Hepatocyte (in vitro differentiated cells): ENCODE data around the gene ZFYVE26. TPM values are rescaled to one million over a fixed set of nuclear protein-coding genes. Genes with fewer than 3 reads are reported as not detected.

Source experiments
- DNase-seq: peaks from one replicate; pipeline ENCODE4 v3.0.0-alpha.2; 2016; ENCODE audit warnings: low spot score
- H2AFZ ChIP-seq: fragments of 200-600 bp; sonication (generic); 2 replicates; pipeline ENCODE4 v1.6.0; 2016; ENCODE audit warnings: antibody characterized with exemption, mild to moderate bottlenecking
- H3K27ac ChIP-seq: fragments of 200-600 bp; sonication (generic); 2 replicates; pipeline ENCODE4 v1.5.1; 2016; ENCODE audit warnings: mild to moderate bottlenecking
- H3K27me3 ChIP-seq: fragments of 200-600 bp; sonication (generic); 2 replicates; pipeline ENCODE4 v1.6.1; 2016
- H3K36me3 ChIP-seq: fragments of 200-600 bp; sonication (generic); replicated peaks from 2 replicates; pipeline ENCODE4 v1.5.1; 2016; ENCODE audit warnings: low read depth; ENCODE audit not compliant: insufficient read depth
- H3K4me1 ChIP-seq: fragments of 200-600 bp; sonication (generic); 2 replicates; pipeline ENCODE4 v1.5.1; 2016; ENCODE audit warnings: mild to moderate bottlenecking, moderate library complexity; ENCODE audit not compliant: insufficient read depth
- H3K4me2 ChIP-seq: fragments of 200-600 bp; sonication (generic); 2 replicates; pipeline ENCODE4 v1.6.0; 2016
- H3K4me3 ChIP-seq: fragments of 200-600 bp; sonication (generic); 2 replicates; pipeline ENCODE4 v1.5.1; 2016; ENCODE audit warnings: mild to moderate bottlenecking
- H3K79me2 ChIP-seq: fragments of 200-600 bp; sonication (generic); 2 replicates; pipeline ENCODE4 v1.6.0; 2017; ENCODE audit warnings: mild to moderate bottlenecking
- H3K9me2 ChIP-seq: fragments of 200-600 bp; sonication (generic); replicated peaks from 2 replicates; pipeline ENCODE4 v1.6.0; 2017; ENCODE audit warnings: mild to moderate bottlenecking; ENCODE audit not compliant: insufficient read depth
- H3K9me3 ChIP-seq: fragments of 200-600 bp; sonication (generic); 2 replicates; pipeline ENCODE4 v1.5.1; 2016; ENCODE audit warnings: low read depth, mild to moderate bottlenecking
- H4K20me1 ChIP-seq: fragments of 200-600 bp; sonication (generic); 2 replicates; pipeline ENCODE4 v1.6.0; 2016; ENCODE audit warnings: mild to moderate bottlenecking; ENCODE audit not compliant: insufficient read depth, poor library complexity, severe bottlenecking
- CTCF ChIP-seq: fragments of 200-600 bp; sonication (generic); IDR thresholded peaks from 2 replicates; pipeline ENCODE4 v1.5.1; 2016; ENCODE audit warnings: antibody characterized with exemption, mild to moderate bottlenecking; ENCODE audit not compliant: poor library complexity
- EZH2 ChIP-seq: fragments of 200-600 bp; sonication (generic); IDR thresholded peaks from 2 replicates; pipeline ENCODE4 v1.6.1; 2016; ENCODE audit warnings: antibody characterized with exemption, mild to moderate bottlenecking, borderline replicate concordance
- EZH2phosphoT487 ChIP-seq: fragments of 200-600 bp; sonication (generic); IDR thresholded peaks from one replicate; pipeline ENCODE4 v1.6.1; 2018; ENCODE audit warnings: antibody characterized with exemption, mild to moderate bottlenecking, low read depth, moderate library complexity; ENCODE audit not compliant: unreplicated experiment, severe bottlenecking
- WGBS: methylation state at CpG from one replicate; pipeline ENCODE4 v1.1.6; 2016; ENCODE audit warnings: low lambda C conversion rate; ENCODE audit errors: missing lambda C conversion rate; 5-methylcytosine and 5-hydroxymethylcytosine counted together
- polyA plus RNA-seq: library from polyadenylated mRNA; unstranded; fragments of >200 nt; fragmentation: Nextera tagmentation; extraction: Ambion mirVana; gene quantifications from 2 replicates; pipeline ENCODE4 v1.2.1, GENCODE V29; 2016
- total RNA-seq: library from RNA; depleted of rRNA; stranded (reverse); fragments of >200 nt; gene quantifications from 2 replicates; pipeline ENCODE4 v1.2.3, GENCODE V29; 2014

Gene ZFYVE26
- total and polyA plus RNA-seq, 2 experiments from 2014 or later = 5.5 to 32.3 TPM

DNA sequence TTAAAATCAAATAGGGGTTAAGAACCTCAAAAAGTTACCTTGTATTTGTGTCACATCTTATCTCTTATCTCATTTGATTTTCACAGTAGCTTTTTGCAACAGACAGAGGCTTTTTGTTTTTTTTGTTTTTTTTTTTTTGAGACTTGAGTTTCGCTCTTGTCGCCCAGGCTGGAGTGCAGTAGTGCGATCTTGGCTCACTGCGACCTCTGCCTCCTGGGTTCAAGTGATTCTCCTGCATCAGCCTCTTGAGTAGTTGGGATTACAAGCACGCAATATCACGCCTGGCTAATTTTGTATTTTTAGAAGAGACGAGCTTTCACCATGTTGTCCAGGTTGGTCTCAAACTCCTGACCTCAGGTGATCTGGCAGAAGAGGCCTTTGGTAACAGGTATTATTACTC is 89.0 kb downstream of the ZFYVE26 start:
- H3K36me3 ChIP-seq = no peaks in the 10 kb centered on the region
- no peak for DNase-seq
- H3K4me2 ChIP-seq = no peak overlapping the region
- WGBS = 96% methylated on average over 7 of the region's 7 CpGs
- H3K27ac ChIP-seq = no peak overlapping the region
- no peaks in the 10 kb centered on the region for H3K27me3 ChIP-seq
- H4K20me1 ChIP-seq = no peaks in the 10 kb centered on the region
- no peak for TF ChIP-seq CTCF
- TF ChIP-seq EZH2phosphoT487 = no peak
- no peak for TF ChIP-seq EZH2
- H3K79me2 ChIP-seq = no peaks in the 10 kb centered on the region
- no peak overlapping the region for H2AFZ ChIP-seq
- no peaks in the 10 kb centered on the region for H3K9me3 ChIP-seq
- no peaks in the 10 kb centered on the region for H3K9me2 ChIP-seq
- peaks cover 7% of the 10 kb centered on the region for H3K4me1 ChIP-seq
- no peak overlapping the region for H3K4me3 ChIP-seq

DNA sequence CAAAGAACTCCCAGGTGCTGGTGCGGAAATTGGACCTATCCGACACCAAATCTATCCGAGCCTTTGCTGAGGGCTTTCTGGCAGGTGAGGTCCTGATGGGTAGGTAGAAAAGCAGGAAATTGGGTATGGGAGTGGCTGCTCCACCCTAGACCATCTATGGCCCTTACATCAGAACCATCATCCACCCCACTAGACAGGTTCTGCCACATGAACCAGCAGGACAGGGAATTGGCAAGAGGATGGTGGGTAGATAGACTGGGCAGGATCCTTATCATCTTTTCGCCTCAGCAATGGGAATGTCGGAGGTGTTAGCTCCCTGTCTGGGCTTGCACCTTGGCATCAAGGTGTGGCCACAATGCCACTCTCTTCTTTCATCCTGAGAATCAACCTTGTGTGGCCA is 91.2 kb downstream of the ZFYVE26 start:
- Histone ChIP-seq H4K20me1 (no peaks in the 10 kb centered on the region), H3K79me2 (no peaks in the 10 kb centered on the region), H3K27me3 (no peaks in the 10 kb centered on the region), H3K36me3 (no peaks in the 10 kb centered on the region), H3K4me3 (no peak overlapping the region), H2AFZ (no peak overlapping the region), H3K9me2 (no peaks in the 10 kb centered on the region), H3K9me3 (no peaks in the 10 kb centered on the region), H3K27ac (no peak overlapping the region), H3K4me2 (no peak overlapping the region), H3K4me1 (peaks cover 7% of the 10 kb centered on the region)
- no peak for DNase-seq
- TF ChIP-seq EZH2phosphoT487 = no peak
- TF ChIP-seq EZH2 = no peak
- no peak for TF ChIP-seq CTCF
- 85% methylated on average over 5 of the region's 5 CpGs for WGBS

- Histone ChIP-seq H3K36me3 (no peaks in the 10 kb centered on the region), H3K4me2 (no peak overlapping the region), H4K20me1 (no peaks in the 10 kb centered on the region), H3K79me2 (no peaks in the 10 kb centered on the region), H3K4me1 (peaks cover 4% of the 10 kb centered on the region), H2AFZ (no peak overlapping the region), H3K9me2 (no peaks in the 10 kb centered on the region), H3K9me3 (no peaks in the 10 kb centered on the region), H3K27ac (no peak overlapping the region), H3K4me3 (no peak overlapping the region), H3K27me3 (no peaks in the 10 kb centered on the region)
- WGBS = 61% methylated on average over 3 of the region's 3 CpGs
- DNase-seq = peak; percentile 34
- TF ChIP-seq EZH2phosphoT487 (no peak), EZH2 (no peak), CTCF (no peak)
These were observed 94.1 kb downstream of the ZFYVE26 start for GRCh38 chr14:67722293-67722692.

DNA sequence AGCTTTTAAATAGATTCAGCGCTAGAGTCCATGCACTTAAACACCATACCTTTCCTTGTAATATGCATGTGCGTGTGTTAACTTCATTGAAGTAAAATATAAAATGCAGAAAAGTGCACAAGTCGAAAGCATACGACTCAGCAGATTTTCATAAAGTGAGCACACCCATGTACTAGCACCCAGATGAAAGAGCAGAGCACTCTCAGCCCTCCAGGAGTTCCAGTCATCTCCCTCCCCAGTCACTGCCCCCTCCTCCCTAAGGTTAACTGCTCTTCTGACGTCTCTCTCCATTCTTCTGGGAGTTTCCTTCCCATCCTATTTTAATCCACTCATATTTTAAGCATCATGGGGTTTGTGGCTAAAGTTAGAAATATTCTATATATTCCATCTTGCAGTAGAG is 94.5 kb downstream of the ZFYVE26 start:
- Histone ChIP-seq H3K36me3 (no peaks in the 10 kb centered on the region), H3K4me3 (no peak overlapping the region), H3K9me3 (no peaks in the 10 kb centered on the region), H3K79me2 (no peaks in the 10 kb centered on the region), H2AFZ (no peak overlapping the region), H3K4me2 (no peak overlapping the region), H3K9me2 (no peaks in the 10 kb centered on the region), H3K4me1 (peaks cover 4% of the 10 kb centered on the region), H3K27ac (no peak overlapping the region), H3K27me3 (no peaks in the 10 kb centered on the region), H4K20me1 (no peaks in the 10 kb centered on the region)
- DNase-seq = no peak
- TF ChIP-seq EZH2phosphoT487 (no peak), CTCF (no peak), EZH2 (no peak)
- 75% methylated on average over 5 of the region's 5 CpGs for WGBS
